GM20000 (cell line): Measurements from ENCODE around the gene ROR1.

Source experiments
- DNase-seq: peaks from one replicate; pipeline ENCODE4 v3.0.0; 2012; ENCODE audit warnings: low spot score
- CTCF ChIP-seq: IDR thresholded peaks from 2 replicates; pipeline ENCODE4 v1.5.1; 2012; ENCODE audit warnings: mild to moderate bottlenecking, control low read depth; ENCODE audit errors: extremely low read depth, missing control alignments

ROR1 gene

GRCh38 chr1:63757334-63757733 lies 16.5 kb upstream of the ROR1 start:
- no peak for DNase-seq
- TF ChIP-seq CTCF: no peak

- no peak for TF ChIP-seq CTCF
- no peak for DNase-seq
Measured at GRCh38 chr1:63758791-63759190, 15.0 kb upstream of the ROR1 start.

- no peak for TF ChIP-seq CTCF
- DNase-seq: no peak
Measured at GRCh38 chr1:63759778-63760177, 14.0 kb upstream of the ROR1 start.

GRCh38 chr1:63770381-63770780 lies 3.4 kb upstream of the ROR1 start:
- no peak for TF ChIP-seq CTCF
- no peak for DNase-seq

- no peak for TF ChIP-seq CTCF
- DNase-seq: no peak
Measured at GRCh38 chr1:63772201-63772600, 1.6 kb upstream of the ROR1 start.

GRCh38 chr1:63772876-63773275 lies 941 bp upstream of the ROR1 start:
- no peak for TF ChIP-seq CTCF

GRCh38 chr1:63773496-63773814 lies 362 bp upstream of the ROR1 start:
- no peak for TF ChIP-seq CTCF
- DNase-seq: no peak

More at GRCh38 chr1:63772876-63773275, 941 bp upstream of the ROR1 start:
- DNase-seq: peak; percentile 30
